ENCODE data around the gene MDGA2. TPM values are rescaled to one million over a fixed set of nuclear protein-coding genes. Genes with fewer than 3 reads are reported as not detected.

The MDGA2 gene
- polyA plus RNA-seq, 1 of the 3 experiments (the other 2 are of a cell fraction) = not detected

DNA sequence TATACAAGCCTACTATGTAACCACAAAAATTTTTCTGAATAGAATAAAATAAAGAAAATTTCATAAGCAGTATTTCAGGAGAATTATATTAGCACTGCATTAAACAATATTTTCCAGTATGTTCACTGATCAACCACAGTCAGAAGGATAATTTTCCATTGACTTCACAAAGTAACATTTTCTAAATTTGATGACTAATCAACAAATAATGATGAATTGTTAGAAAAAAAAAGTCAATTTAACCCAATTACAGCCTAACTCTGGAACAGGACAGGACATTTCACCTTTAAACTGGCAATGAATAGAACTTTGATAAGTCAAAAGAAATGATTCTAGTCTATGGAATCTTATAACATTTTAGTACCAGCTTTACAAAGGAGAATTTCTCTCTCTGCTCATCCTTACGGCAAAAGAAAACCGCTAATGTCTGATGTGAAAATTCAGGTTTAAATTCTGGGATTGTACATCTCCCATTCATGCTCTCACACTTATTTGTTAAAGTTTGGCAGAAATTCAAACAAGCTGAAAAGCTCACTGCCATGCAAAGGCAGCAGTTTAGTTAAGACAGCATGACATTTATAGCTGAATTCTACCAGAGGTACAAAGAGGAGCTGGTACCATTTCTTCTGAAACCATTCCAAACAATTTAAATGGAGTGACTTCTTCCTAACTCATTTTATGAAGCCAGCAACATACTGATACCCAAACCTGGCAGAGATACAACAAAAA lies 84.5 kb downstream of the MDGA2 start (continued):
- TF ChIP-seq, protein P1, sequence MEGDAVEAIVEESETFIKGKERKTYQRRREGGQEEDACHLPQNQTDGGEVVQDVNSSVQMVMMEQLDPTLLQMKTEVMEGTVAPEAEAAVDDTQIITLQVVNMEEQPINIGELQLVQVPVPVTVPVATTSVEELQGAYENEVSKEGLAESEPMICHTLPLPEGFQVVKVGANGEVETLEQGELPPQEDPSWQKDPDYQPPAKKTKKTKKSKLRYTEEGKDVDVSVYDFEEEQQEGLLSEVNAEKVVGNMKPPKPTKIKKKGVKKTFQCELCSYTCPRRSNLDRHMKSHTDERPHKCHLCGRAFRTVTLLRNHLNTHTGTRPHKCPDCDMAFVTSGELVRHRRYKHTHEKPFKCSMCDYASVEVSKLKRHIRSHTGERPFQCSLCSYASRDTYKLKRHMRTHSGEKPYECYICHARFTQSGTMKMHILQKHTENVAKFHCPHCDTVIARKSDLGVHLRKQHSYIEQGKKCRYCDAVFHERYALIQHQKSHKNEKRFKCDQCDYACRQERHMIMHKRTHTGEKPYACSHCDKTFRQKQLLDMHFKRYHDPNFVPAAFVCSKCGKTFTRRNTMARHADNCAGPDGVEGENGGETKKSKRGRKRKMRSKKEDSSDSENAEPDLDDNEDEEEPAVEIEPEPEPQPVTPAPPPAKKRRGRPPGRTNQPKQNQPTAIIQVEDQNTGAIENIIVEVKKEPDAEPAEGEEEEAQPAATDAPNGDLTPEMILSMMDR (IDR thresholded peaks at IDR 0.05) = no peak
- TF ChIP-seq RFX5 (IDR thresholded peaks at IDR 0.05; ENCODE audit: low read length) (no peak), GATA2 (CRISPR knock-in tag; IDR thresholded peaks at IDR 0.05) (no peak), CHD2 (IDR thresholded peaks at IDR 0.05; ENCODE audit: low read length, partially characterized antibody) (no peak), POLR2AphosphoS5 (IDR thresholded peaks at IDR 0.05; ENCODE audit: low read depth, low read length) (no peak), RCOR1 (IDR thresholded peaks at IDR 0.05; ENCODE audit: low read length) (no peak), FOXJ3 (CRISPR knock-in tag; IDR thresholded peaks at IDR 0.05) (no peak), EZH2phosphoT487 (IDR thresholded peaks at IDR 0.05; ENCODE audit: borderline replicate concordance, low read depth) (no peak)
- TF ChIP-seq, protein P2, sequence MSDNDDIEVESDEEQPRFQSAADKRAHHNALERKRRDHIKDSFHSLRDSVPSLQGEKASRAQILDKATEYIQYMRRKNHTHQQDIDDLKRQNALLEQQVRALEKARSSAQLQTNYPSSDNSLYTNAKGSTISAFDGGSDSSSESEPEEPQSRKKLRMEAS (IDR thresholded peaks at IDR 0.05; ENCODE audit: low read depth) = no peak

DNA sequence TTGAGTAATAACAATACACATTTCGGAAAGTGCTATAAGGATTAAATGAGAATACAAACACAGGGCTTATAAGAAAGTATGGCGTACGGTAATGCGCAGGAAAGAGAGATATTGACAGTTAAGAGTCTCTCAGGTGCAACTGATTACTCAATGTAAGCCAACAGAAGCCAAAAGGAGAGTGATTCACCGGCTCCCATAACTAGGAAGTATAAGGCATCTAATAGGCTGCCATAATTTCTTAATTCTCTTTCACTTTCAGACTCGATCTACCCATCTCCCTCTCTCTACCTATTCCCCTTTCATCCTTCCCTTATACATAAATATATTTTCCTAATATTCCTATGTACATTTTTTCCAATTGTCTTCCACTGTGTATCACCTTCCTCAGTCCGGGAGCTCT lies 90.0 kb downstream of the MDGA2 start:
- CTCF ChIA-PET = no interaction called here
- Histone ChIP-seq H3F3A (replicated peaks; ENCODE audit: insufficient read depth) (no peaks in the 10 kb centered on the region), H3K9ac (no peak overlapping the region), H3K27ac (ENCODE audit: low read depth in 2 of 2, low read length in 1 of 2) (no peak overlapping the region), H2AFZ (ENCODE audit: low read depth) (no peak overlapping the region), H3K27me3 (ENCODE audit: insufficient read depth) (no peaks in the 10 kb centered on the region), H3K4me3 (ENCODE audit: low read depth in 2 of 2, low read length in 1 of 2) (no peak overlapping the region), H4K20me1 (ENCODE audit: insufficient read depth) (no peaks in the 10 kb centered on the region), H3K36me3 (replicated peaks in 1 of 2; ENCODE audit: control insufficient read depth in 1 of 2, insufficient read depth in 2 of 2, low read length in 1 of 2) (no peaks in the 10 kb centered on the region), H3K9me2 (no peaks in the 10 kb centered on the region), H3K9me3 (no peaks in the 10 kb centered on the region), H3K79me2 (ENCODE audit: insufficient read depth) (no peaks in the 10 kb centered on the region), H3K4me2 (no peak overlapping the region), H3K4me1 (ENCODE audit: control insufficient read depth in 1 of 2, insufficient read depth in 2 of 2, low read depth in 1 of 2, low read length in 1 of 2) (no peaks in the 10 kb centered on the region)
- WGBS (ENCODE audit: low lambda C conversion rate) = 30% methylated on average over 7 of the region's 7 CpGs
- TF ChIP-seq SIN3A (IDR thresholded peaks at IDR 0.05; ENCODE audit: borderline replicate concordance, low read depth, low read length) = no peak
- TF ChIP-seq, protein P2 (IDR thresholded peaks at IDR 0.05; ENCODE audit: low read depth) = no peak
- no peak for TF ChIP-seq NRF1 (IDR thresholded peaks at IDR 0.05; ENCODE audit: low read depth, low read length)
- TF ChIP-seq, protein P3, sequence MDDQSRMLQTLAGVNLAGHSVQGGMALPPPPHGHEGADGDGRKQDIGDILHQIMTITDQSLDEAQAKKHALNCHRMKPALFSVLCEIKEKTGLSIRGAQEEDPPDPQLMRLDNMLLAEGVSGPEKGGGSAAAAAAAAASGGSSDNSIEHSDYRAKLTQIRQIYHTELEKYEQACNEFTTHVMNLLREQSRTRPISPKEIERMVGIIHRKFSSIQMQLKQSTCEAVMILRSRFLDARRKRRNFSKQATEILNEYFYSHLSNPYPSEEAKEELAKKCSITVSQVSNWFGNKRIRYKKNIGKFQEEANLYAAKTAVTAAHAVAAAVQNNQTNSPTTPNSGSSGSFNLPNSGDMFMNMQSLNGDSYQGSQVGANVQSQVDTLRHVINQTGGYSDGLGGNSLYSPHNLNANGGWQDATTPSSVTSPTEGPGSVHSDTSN (IDR thresholded peaks at IDR 0.05) = no peak
- no peak for TF ChIP-seq RCOR1 (IDR thresholded peaks at IDR 0.05; ENCODE audit: low read length)
- no peak for TF ChIP-seq JUND (IDR thresholded peaks at IDR 0.05)
- no peak for TF ChIP-seq CHD2 (IDR thresholded peaks at IDR 0.05; ENCODE audit: low read length, partially characterized antibody)
- TF ChIP-seq FOSL2 (IDR thresholded peaks at IDR 0.05; ENCODE audit: borderline replicate concordance, low read depth) = no peak
- TF ChIP-seq, protein P4, sequence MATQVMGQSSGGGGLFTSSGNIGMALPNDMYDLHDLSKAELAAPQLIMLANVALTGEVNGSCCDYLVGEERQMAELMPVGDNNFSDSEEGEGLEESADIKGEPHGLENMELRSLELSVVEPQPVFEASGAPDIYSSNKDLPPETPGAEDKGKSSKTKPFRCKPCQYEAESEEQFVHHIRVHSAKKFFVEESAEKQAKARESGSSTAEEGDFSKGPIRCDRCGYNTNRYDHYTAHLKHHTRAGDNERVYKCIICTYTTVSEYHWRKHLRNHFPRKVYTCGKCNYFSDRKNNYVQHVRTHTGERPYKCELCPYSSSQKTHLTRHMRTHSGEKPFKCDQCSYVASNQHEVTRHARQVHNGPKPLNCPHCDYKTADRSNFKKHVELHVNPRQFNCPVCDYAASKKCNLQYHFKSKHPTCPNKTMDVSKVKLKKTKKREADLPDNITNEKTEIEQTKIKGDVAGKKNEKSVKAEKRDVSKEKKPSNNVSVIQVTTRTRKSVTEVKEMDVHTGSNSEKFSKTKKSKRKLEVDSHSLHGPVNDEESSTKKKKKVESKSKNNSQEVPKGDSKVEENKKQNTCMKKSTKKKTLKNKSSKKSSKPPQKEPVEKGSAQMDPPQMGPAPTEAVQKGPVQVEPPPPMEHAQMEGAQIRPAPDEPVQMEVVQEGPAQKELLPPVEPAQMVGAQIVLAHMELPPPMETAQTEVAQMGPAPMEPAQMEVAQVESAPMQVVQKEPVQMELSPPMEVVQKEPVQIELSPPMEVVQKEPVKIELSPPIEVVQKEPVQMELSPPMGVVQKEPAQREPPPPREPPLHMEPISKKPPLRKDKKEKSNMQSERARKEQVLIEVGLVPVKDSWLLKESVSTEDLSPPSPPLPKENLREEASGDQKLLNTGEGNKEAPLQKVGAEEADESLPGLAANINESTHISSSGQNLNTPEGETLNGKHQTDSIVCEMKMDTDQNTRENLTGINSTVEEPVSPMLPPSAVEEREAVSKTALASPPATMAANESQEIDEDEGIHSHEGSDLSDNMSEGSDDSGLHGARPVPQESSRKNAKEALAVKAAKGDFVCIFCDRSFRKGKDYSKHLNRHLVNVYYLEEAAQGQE (IDR thresholded peaks at IDR 0.05; ENCODE audit: low read depth, low read length) = no peak
- TF ChIP-seq SMC3 (IDR thresholded peaks at IDR 0.05; ENCODE audit: low read depth, low read length) = no peak
- TF ChIP-seq POLR2AphosphoS5 (IDR thresholded peaks at IDR 0.05; ENCODE audit: low read depth, low read length) = no peak
- TF ChIP-seq EZH2phosphoT487 (IDR thresholded peaks at IDR 0.05; ENCODE audit: borderline replicate concordance, low read depth) = no peak
- no peak for TF ChIP-seq ELF1 (IDR thresholded peaks at IDR 0.05)
- TF ChIP-seq GATA2 (CRISPR knock-in tag; IDR thresholded peaks at IDR 0.05) = no peak
- POLR2A ChIA-PET = no interaction called here
- no peak for DNase-seq

Data from SK-N-SH (cell line).